Hair follicle dermal papilla cell (primary cell): Measurements from ENCODE around the gene ASPSCR1. TPM values are rescaled to one million over a fixed set of nuclear protein-coding genes. Genes with fewer than 3 reads are reported as not detected.

Source experiments
- total RNA-seq: library from RNA; depleted of rRNA; stranded (reverse); fragments of >200 nt; gene quantifications from 2 replicates; pipeline ENCODE4 v1.2.3, GENCODE V29; 2012

ASPSCR1 gene, protein sequence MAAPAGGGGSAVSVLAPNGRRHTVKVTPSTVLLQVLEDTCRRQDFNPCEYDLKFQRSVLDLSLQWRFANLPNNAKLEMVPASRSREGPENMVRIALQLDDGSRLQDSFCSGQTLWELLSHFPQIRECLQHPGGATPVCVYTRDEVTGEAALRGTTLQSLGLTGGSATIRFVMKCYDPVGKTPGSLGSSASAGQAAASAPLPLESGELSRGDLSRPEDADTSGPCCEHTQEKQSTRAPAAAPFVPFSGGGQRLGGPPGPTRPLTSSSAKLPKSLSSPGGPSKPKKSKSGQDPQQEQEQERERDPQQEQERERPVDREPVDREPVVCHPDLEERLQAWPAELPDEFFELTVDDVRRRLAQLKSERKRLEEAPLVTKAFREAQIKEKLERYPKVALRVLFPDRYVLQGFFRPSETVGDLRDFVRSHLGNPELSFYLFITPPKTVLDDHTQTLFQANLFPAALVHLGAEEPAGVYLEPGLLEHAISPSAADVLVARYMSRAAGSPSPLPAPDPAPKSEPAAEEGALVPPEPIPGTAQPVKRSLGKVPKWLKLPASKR
- 32.3 and 33.8 TPM in 2 replicates for total RNA-seq

DNA sequence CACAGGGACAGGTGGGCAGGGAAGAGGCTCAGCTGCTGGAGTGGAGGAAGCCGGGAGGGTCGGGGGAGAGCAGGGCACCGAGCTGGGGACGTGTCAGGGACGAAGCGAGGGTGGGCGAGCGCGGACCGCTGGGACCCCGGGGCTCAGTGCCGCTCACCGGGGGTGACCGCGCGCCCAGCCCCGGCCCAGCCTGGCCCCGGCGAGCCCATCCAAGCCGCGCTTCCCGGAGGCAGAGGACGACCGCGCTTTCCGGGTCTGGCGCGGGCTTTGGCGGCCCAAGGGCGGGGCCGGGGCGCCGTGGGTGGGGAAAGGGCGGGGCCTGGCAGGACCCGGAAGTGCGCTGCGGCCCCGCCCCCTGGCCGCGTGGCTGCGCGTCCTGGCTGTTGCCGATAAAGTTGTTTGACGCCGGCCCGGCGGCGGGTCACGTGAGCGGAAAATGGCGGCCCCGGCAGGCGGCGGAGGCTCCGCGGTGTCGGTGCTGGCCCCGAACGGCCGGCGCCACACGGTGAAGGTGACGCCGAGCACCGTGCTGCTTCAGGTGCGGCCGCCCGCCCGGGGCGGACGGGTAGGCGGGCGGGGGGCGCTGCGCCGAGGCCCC is at the start of gene ASPSCR1:
ASPSCR1 (plus strand) TSS at position 419 of the 598 bp plus-strand sequence; CDS start at position 437, 18 bp downstream.

DNA sequence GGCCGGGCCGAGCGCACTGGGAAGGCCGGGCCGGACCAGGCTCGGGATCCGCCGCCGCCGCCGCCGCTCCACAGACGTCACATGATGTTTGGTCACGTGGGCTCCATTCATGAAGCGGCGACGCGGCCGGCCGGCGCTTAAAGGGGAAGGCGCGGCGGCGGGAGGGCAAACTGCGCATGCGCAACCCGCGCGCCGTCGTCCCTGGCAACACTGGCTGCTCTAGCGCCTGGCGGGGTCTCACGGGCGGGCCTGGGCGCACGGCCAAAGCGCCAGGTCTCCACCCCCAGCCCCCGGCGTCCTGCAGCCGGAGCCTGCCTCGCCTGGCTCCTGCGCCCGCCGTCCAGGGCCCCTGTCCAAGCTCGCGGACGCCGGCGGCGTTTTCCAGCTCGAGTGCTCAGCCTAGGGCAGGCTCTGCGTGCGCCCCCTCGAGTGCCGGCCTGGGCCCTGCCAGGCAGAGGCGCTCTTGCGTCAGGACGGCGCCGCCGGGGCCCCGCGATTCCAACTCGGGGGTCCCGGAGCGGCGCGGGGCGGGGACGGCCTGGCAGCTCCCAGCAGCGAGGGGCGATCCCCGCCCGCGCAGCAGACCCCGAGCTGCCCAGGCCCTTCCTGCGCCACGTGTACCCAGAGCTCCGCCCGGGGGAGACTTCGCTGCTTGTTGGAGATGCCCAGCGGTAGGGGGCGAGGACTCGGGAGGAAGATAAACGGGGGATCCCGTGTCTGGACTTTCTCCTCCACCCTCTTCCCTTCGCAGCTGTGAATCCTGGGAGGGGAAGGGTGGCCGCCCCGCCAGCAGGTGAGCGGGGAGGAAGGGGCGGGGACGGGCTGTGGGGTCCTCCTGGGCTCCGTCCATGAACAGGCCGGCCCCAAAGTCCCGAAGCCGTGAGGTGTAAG is 49.5 kb upstream of the ASPSCR1 start, which contains the start of gene MAFG:
MAFG (minus strand) TSS at position 83 of the 891 bp plus-strand sequence. CDS start 4,550 bp downstream, outside the sequence.

DNA sequence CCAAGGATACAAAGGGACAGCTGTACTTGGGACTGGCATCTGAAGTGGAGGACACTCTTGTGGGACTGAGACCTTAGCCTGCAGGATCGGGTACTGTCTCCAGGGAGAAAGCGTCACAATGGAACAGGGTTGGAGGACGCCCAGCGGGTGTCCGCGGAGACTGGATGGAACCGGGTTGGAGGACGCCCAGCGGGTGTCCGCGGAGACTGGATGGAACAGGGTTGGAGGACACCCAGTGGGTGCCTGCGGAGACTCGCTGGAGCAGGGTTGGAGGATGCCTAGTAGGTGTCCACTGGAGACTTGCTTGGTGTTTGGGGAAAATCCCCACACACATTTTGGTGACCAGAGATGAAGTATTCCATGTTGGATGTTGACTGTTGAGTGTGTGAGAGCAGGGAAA is 30.2 kb upstream of the ASPSCR1 start, which contains the start of gene MYADML2:
MYADML2 (minus strand) TSS at position 45 of the 400 bp plus-strand sequence. CDS start 5,492 bp downstream, outside the sequence.

DNA sequence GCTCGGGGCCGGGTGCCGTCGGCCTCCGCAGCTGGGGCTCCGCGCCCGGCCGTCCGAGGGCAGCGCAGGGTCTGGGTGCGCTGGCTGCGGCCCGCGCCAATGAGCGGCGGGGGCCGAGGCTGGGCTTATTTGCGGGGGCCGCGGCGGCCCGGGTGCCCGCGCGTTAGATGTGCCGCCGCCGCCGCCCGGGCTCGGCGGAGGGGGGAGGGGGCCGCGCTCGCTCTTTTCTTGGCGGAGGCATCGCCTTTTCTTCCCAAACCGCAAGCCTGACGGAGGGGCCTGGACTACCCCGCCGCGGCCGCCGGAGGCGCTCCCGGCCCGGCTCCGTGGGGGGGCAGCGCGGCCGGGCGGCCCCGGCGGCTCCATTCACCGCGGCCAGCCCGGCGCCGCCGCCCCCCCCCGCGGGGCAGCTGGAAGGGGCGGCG is 16.3 kb upstream of the ASPSCR1 start, which contains the start of gene NOTUM:
NOTUM (minus strand) TSS at position 101 of the 425 bp plus-strand sequence. CDS start 278 bp downstream, outside the sequence.

DNA sequence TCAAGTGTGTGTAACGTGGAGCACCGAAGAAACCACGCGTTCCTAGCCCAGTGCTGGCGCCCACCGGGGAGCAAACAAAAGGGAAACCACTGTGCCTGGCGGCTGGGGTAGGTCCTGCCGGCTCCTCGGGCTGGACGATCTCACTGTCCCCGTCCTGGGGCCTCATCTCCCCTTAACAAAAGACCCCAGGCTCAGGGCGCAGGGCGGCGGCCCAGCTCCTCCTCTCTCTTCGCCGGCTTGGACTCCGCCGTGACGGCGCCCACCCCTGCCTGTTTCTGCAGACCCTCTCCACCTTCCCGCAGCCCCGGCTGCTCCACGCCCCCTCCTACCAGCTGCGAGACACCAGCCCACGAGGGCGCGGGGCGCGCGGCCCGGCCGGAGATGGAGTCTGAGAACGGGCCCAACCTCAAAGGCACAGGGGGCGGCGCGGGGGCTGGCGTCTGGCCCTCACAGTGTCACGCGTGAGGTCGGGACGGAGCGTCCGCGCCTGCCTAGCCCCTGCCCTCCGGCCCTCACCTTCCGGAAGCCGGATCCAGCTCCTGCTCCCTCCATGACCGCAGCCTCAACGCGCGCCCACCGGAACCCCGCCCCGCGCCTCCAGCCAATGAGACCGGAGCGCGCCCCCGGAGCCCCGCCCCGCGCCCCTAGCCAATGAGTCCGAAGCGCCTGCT is 45.0 kb downstream of the ASPSCR1 start, which contains the start of gene CENPX:
CENPX (minus strand) TSS at position 569 of the 671 bp plus-strand sequence; CDS start at position 552, 17 bp downstream.

DNA sequence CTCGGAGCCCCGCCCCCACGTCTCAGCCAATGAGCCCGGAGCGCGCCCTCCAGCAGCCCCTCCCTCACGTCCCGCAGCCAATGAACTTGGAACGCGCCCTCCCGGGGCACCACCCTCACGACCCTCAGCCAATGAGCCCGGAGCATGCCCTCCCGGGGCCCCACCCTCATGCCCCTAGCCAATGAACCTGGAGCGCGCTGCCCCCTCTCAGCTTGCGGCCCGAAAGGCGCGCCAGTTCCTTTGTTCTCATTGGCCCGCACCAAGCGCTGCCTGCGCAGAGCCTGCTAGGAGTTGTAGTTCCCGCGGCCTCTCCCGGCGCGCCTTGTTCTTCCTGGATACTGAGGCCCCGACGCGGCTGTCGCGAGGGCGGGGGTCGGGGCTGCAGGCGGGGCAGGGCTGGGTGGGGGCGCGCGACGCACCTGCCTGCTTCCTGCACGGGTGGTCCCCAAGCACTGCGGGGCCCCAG is 45.6 kb downstream of the ASPSCR1 start, which contains the start of gene LRRC45:
LRRC45 (plus strand) TSS at position 325 of the 466 bp plus-strand sequence. CDS start 339 bp downstream, outside the sequence.

DNA sequence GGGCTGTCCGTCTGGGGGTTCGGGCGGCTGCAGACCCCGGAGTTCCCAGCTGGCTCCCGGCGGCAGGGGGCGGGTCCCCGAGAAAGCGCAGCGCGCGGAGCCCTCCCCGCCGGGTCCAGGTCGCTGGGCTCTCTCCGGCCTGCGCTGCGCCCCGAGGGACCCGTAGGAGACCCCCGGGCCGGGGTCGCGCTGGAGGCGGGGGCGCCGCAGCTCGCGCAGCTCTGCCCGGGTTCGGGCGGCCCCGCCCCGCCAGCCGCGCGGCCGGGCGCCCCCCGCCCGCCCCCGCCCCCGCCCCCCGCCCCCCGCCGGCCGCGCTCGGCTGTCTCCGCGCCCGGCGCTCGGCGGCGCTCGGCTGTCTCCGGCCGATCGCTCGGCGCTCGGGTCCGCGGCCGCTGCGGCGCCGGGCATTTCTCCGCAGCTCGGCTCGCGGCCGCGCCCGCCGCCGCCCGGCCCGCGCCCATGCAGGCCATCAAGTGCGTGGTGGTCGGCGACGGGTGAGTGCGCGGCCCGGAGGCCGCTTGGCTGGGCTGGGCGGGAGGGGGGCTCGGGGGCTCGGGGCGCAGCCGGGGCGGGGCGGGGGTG is 54.0 kb downstream of the ASPSCR1 start, which contains the start of gene RAC3:
RAC3 (plus strand) TSS at position 376 of the 582 bp plus-strand sequence; CDS start at position 460, 84 bp downstream.

DNA sequence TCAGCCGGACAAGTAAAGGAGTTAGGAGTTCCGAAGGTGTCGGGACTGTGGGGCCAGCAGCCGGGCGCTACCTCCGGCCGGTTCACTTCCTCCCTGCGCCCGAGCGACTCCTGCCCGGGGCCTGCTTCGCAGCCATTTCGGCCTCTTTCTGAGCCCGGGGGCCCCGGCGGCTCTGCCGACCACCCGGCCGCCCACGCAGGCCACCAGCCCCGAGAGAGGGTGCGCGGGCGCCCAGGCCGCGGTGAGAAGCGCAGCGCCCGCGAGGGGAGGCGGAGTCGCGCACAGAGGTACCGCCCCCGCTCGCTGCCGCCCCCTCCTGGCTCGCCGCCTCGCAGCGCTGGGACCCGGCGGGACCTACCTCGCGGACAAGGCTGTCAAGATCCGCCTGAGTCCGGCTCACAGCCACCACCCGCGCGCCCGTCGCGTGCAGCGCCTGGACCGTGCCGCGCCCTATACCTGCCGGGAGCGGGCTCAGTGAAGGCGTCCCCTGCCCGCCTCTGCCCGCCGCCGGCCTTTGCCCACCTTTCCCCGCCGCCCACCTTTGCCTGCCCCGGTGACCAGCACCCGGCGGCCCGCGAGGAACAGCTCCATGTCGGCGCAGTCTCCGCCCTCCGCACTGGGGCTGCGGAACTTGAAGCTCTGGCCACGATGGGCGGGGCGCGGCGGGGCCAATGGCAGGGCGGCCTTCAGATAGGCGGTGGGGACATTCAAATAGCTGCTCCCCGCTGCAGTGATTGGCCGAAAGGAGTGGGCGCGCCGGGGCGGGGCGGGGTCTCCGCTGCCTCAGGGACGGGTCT is 59.9 kb downstream of the ASPSCR1 start, which contains the start of gene DCXR:
DCXR (minus strand) TSS at position 606 of the 797 bp plus-strand sequence; CDS start at position 591, 15 bp downstream.

DNA sequence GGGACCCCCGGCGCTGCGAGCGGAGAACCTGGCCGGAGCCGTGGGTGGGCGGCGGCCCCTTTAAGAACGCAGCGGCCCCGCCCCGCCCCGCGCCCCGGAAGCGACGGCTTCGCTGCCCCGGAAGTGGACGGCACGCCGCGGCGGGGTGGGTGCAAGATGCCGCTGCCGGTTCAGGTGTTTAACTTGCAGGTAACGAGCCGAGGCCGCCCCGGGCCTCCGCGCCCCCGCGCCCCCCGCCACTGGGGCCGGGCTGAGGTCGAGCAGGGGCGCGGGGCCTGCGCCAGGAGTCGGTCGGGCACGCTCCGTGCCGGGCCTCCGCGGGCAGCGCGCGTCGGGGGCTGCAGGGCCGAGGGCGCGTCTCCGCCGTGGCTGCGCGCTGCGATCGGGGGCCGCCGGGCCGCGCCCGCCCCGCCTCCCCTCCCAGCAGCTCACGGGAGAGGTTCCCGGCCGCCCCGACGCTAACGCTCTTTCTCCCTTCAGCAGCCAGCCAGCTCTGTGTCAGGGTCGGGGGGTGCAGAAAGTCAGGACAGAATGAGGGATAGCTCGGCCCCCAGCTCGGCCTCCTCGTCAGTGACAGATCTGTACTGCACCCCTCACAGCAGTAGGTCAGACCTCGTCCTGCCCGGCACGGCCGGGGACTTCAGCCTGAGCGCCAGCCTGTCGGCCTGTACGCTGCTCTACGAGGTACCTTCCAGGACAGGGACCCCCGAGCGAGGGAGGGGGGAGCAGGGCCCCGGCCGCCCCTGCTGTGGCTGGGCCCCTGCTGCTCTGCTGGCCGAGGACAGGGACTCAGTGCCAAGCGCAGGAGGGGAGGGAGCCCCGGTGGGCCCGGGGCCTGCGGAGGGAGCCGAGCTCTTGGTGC is 74.6 kb downstream of the ASPSCR1 start, which contains the start of the genes GPS1 and RFNG:
GPS1 (plus strand) TSS at position 123 of the 862 bp plus-strand sequence; CDS start at position 157, 34 bp downstream.
RFNG (minus strand) TSS at position 36 of the 862 bp plus-strand sequence. CDS start 45 bp downstream, outside the sequence.

DNA sequence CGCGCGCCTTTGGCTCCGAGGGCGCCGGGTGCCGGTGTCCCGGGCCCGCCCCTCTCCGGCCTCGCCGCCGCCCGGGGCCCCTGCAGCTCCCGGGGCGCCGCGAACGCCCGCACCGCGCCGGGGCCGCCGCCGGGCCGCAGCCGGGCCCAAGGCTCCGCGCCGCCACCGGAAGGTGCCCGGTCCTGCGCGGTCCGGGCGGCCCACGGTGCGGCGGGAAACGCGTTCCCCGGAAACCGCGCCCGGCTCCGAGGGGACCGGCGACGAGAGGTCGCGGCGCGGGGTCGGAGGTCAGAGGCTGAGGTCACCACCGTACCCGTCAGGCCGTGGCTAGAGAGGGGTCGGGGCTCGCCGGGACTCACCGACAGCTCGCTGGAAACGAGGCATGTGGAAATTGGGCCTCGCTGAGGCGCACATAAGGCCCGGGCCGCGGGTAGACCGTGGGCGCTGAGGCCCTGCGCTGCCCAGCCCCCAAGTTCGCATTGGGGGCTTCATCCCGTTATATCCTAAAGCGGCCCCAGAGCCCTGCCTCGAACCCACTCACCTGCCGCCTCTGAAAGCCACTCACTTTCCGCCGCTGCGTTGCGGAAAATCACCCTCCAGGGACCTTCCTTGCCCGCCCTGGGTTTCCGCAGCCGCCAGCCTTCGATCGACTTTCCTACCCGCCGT is 88.3 kb downstream of the ASPSCR1 start, which contains the start of gene DUS1L:
DUS1L (minus strand) TSS at position 167 of the 666 bp plus-strand sequence. CDS start 745 bp downstream, outside the sequence.

Other genes starting within 250 kb of the ASPSCR1 start
- gene GCGR, start 173.5 kb upstream of the ASPSCR1 start, total RNA-seq, result not detected in 2 replicates
- gene MCRIP1, start 144.3 kb upstream of the ASPSCR1 start, total RNA-seq, result 88.6 and 90.3 TPM in 2 replicates
- not detected in 2 replicates for gene PPP1R27, start 142.6 kb upstream of the ASPSCR1 start, total RNA-seq
- 1,150 and 1,536 TPM in 2 replicates for gene P4HB, start 117.1 kb upstream of the ASPSCR1 start, total RNA-seq
- 181 and 187 TPM in 2 replicates for gene ARHGDIA, start 106.3 kb upstream of the ASPSCR1 start, total RNA-seq
- gene ALYREF, start 86.0 kb upstream of the ASPSCR1 start, total RNA-seq, result 54.5 and 57.2 TPM in 2 replicates
- gene ANAPC11, start 85.9 kb upstream of the ASPSCR1 start, total RNA-seq, result 67.8 and 93.4 TPM in 2 replicates
- 0.49 and 1.3 TPM in 2 replicates for gene NPB, start 75.4 kb upstream of the ASPSCR1 start, total RNA-seq
- 75.6 and 91.4 TPM in 2 replicates for gene PCYT2, start 66.2 kb upstream of the ASPSCR1 start, total RNA-seq
- gene SIRT7, start 59.5 kb upstream of the ASPSCR1 start, total RNA-seq, result 17.5 and 27.3 TPM in 2 replicates
- gene MAFG, start 49.9 kb upstream of the ASPSCR1 start, total RNA-seq, result 27.2 and 33.3 TPM in 2 replicates
- 130 and 146 TPM in 2 replicates for gene PYCR1, start 40.3 kb upstream of the ASPSCR1 start, total RNA-seq
- gene MYADML2, start 30.4 kb upstream of the ASPSCR1 start, total RNA-seq, result not detected in 2 replicates
- gene NOTUM, start 16.4 kb upstream of the ASPSCR1 start, total RNA-seq, result not detected in 2 replicates
- gene CENPX, start 45.2 kb downstream of the ASPSCR1 start, total RNA-seq, result 13.5 and 14.9 TPM in 2 replicates
- gene LRRC45, start 45.7 kb downstream of the ASPSCR1 start, total RNA-seq, result 9.2 and 10.4 TPM in 2 replicates
- gene RAC3, start 54.0 kb downstream of the ASPSCR1 start, total RNA-seq, result 5.0 and 5.5 TPM in 2 replicates
- gene DCXR, start 60.1 kb downstream of the ASPSCR1 start, total RNA-seq, result 29.9 and 35.8 TPM in 2 replicates
- gene RFNG, start 74.2 kb downstream of the ASPSCR1 start, total RNA-seq, result 56.5 and 59.9 TPM in 2 replicates
- 95.2 and 105 TPM in 2 replicates for gene GPS1, start 74.3 kb downstream of the ASPSCR1 start, total RNA-seq
- gene DUS1L, start 88.2 kb downstream of the ASPSCR1 start, total RNA-seq, result 50.3 and 53.1 TPM in 2 replicates
- 227 and 302 TPM in 2 replicates for gene FASN, start 120.6 kb downstream of the ASPSCR1 start, total RNA-seq
- gene CCDC57, start 235.2 kb downstream of the ASPSCR1 start, total RNA-seq, result 21.1 and 30.3 TPM in 2 replicates